HCT116 (cell line): ENCODE data around the gene SFRP4. TPM values are rescaled to one million over a fixed set of nuclear protein-coding genes. Genes with fewer than 3 reads are reported as not detected.

ENCODE experiments used
- ATAC-seq: fragments of 200-7000 bp; cut with Tn5 transposase; 2 replicates; pipeline ENCODE4 v1.9.1; 2020; ENCODE audit warnings: mild to moderate bottlenecking, moderate library complexity
- BruUV-seq: library from RNA; stranded (reverse); fragments of 400-500 nt; replicated peaks from 2 replicates; lab custom pipeline; 2021; lab: Mats Ljungman, UMichigan
- CTCF ChIA-PET: fragments of 300-600 bp; sonication (Branson Sonifier 250); formaldehyde crosslinking; loops from one replicate; lab custom pipeline; 2021; ENCODE audit warnings: antibody characterized with exemption; lab: Charles Lee
- POLR2A ChIA-PET: fragments of 300-600, 350-600 bp; sonication (Branson Sonifier 250); formaldehyde crosslinking; loops from one replicate; lab custom pipeline; 2021; ENCODE audit warnings: antibody characterized with exemption; lab: Charles Lee
- RAD21 ChIA-PET, 2 experiments: fragments of 300-600 bp; sonication (Branson Sonifier 250); formaldehyde crosslinking; loops; one replicate each; lab custom pipeline; 2023; ENCODE audit warnings: low total read pairs in 2 of 2; ENCODE audit not compliant: uncharacterized antibody in 2 of 2, unreplicated experiment in 2 of 2, low non-redundant PET in 1 of 2; lab: Charles Lee
- DNase-seq: peaks from one replicate; pipeline ENCODE4 v3.0.0-alpha.2; 2010; ENCODE audit warnings: low read depth, low spot score
- H2AFZ ChIP-seq: fragments of 200-600 bp; shearing (Covaris generic), sonication (generic); 2 replicates; pipeline ENCODE4 v1.6.1; 2017; ENCODE audit warnings: low read depth, mixed run types, mixed read lengths, antibody characterized with exemption, low read length; ENCODE audit not compliant: poor library complexity, severe bottlenecking
- H3K27ac ChIP-seq: 2 replicates; pipeline ENCODE4 v1.5.1; 2012; ENCODE audit warnings: low read depth, low read length
- H3K27me3 ChIP-seq: fragments of 200-600 bp; sonication (generic); 2 replicates; pipeline ENCODE4 v1.6.1; 2016; ENCODE audit warnings: mixed run types, low read length, mixed read lengths; ENCODE audit not compliant: insufficient read depth
- H3K36me3 ChIP-seq, 2 experiments: fragments of 200-500 bp in 1 of 2; fragments of 200-600 bp in 1 of 2; sonication (Bioruptor generic) in 1 of 2; sonication (generic) in 1 of 2; 2 replicates each; pipeline versions ENCODE4 v1.5.1 to v1.6.1; 2014 to 2016; ENCODE audit warnings: low read length in 2 of 2, inconsistent platforms in 1 of 2, mixed read lengths in 1 of 2, mixed run types in 1 of 2; ENCODE audit not compliant: insufficient read depth in 2 of 2, control insufficient read depth in 1 of 2
- H3K4me1 ChIP-seq, 2 experiments: fragments of 200-600 bp in 1 of 2; sonication (generic) in 1 of 2; 2 replicates each; pipeline versions ENCODE4 v1.5.1 to v1.6.1; 2012 to 2017; ENCODE audit warnings: low read length in 2 of 2, inconsistent platforms in 1 of 2, mild to moderate bottlenecking in 1 of 2, mixed read lengths in 1 of 2, mixed run types in 1 of 2, moderate library complexity in 1 of 2; ENCODE audit not compliant: insufficient read depth in 2 of 2, control insufficient read depth in 1 of 2
- H3K4me2 ChIP-seq: fragments of 200-600 bp; sonication (generic); 2 replicates; pipeline ENCODE4 v1.6.1; 2017; ENCODE audit warnings: mixed run types, low read length, mixed read lengths
- H3K4me3 ChIP-seq, 2 experiments: fragments of 200-600 bp in 1 of 2; sonication (generic) in 1 of 2; replicated peaks in 1 of 2; 2 replicates each; pipeline ENCODE4 v1.5.1; 2011 to 2016; ENCODE audit warnings: low read length in 2 of 2, control low read depth in 1 of 2, low read depth in 1 of 2, mild to moderate bottlenecking in 1 of 2, mixed read lengths in 1 of 2, mixed run types in 1 of 2
- H3K79me2 ChIP-seq: fragments of 200-600 bp; sonication (generic); 2 replicates; pipeline ENCODE4 v1.6.1; 2017; ENCODE audit warnings: mild to moderate bottlenecking, mixed run types, low read length, moderate library complexity, mixed read lengths; ENCODE audit not compliant: insufficient read depth
- H3K9ac ChIP-seq: fragments of 200-600 bp; sonication (generic); 2 replicates; pipeline ENCODE4 v1.6.1; 2016; ENCODE audit warnings: low read length, mixed read lengths
- H3K9me2 ChIP-seq: fragments of 200-600 bp; sonication (generic), shearing (Covaris generic); 2 replicates; pipeline ENCODE4 v1.6.1; 2017; ENCODE audit warnings: mixed run types, mild to moderate bottlenecking, moderate library complexity; ENCODE audit not compliant: insufficient read depth
- H3K9me3 ChIP-seq, 2 experiments: fragments of 200-500 bp in 1 of 2; fragments of 200-600 bp in 1 of 2; sonication (Bioruptor generic) in 1 of 2; sonication (generic) in 1 of 2; 2 replicates each; pipeline ENCODE4 v1.6.1; 2014 to 2017; ENCODE audit warnings: low read length in 2 of 2, mixed read lengths in 2 of 2, inconsistent platforms in 1 of 2, low read depth in 1 of 2, mild to moderate bottlenecking in 1 of 2, mixed run types in 1 of 2, moderate library complexity in 1 of 2; ENCODE audit not compliant: control insufficient read depth in 1 of 2, insufficient read depth in 1 of 2
- H4K20me1 ChIP-seq: fragments of 200-600 bp; sonication (generic), shearing (Covaris generic); 2 replicates; pipeline ENCODE4 v1.6.1; 2017; ENCODE audit warnings: mixed run types, mild to moderate bottlenecking, moderate library complexity; ENCODE audit not compliant: insufficient read depth
- CBX3 ChIP-seq: IDR thresholded peaks from 2 replicates; pipeline ENCODE4 v1.6.1; 2012; ENCODE audit warnings: low read depth
- EGR1 ChIP-seq: IDR thresholded peaks from 2 replicates; pipeline ENCODE4 v1.6.1; 2012; ENCODE audit warnings: low read depth
- ELF1 ChIP-seq: IDR thresholded peaks from 2 replicates; pipeline ENCODE4 v1.6.1; 2012; ENCODE audit warnings: low read depth, borderline replicate concordance
- EZH2 ChIP-seq: fragments of 200-600 bp; sonication (generic); IDR thresholded peaks from 2 replicates; pipeline ENCODE4 v1.6.1; 2017; ENCODE audit warnings: antibody characterized with exemption, mixed run types
- EZH2phosphoT487 ChIP-seq: fragments of 200-600 bp; IDR thresholded peaks from 2 replicates; pipeline ENCODE4 v1.6.1; 2018; ENCODE audit warnings: antibody characterized with exemption, borderline replicate concordance
- JUND ChIP-seq: IDR thresholded peaks from 2 replicates; pipeline ENCODE4 v1.6.1; 2012
- MAX ChIP-seq: IDR thresholded peaks from 2 replicates; pipeline ENCODE4 v1.6.1; 2012
- POLR2A ChIP-seq: IDR thresholded peaks from 2 replicates; pipeline ENCODE4 v1.7.0; 2011; ENCODE audit warnings: borderline replicate concordance; ENCODE audit not compliant: insufficient read depth, insufficient read length; ENCODE audit errors: extremely low read depth
- POLR2AphosphoS5 ChIP-seq: IDR thresholded peaks from 2 replicates; pipeline ENCODE4 v1.6.1; 2011; ENCODE audit warnings: mild to moderate bottlenecking, low read depth, low read length, moderate library complexity
- RAD21 ChIP-seq: IDR thresholded peaks from 2 replicates; pipeline ENCODE4 v1.6.1; 2012; ENCODE audit warnings: low read depth, mild to moderate bottlenecking
- SIN3A ChIP-seq: IDR thresholded peaks from 2 replicates; pipeline ENCODE4 v1.6.1; 2012; ENCODE audit warnings: low read depth
- SP1 ChIP-seq: IDR thresholded peaks from 2 replicates; pipeline ENCODE4 v1.6.1; 2012; ENCODE audit warnings: low read depth
- SRF ChIP-seq: IDR thresholded peaks from 2 replicates; pipeline ENCODE4 v1.6.1; 2012; ENCODE audit warnings: low read depth
- TCF7L2 ChIP-seq: IDR thresholded peaks from 2 replicates; pipeline ENCODE4 v1.7.0; 2011; ENCODE audit warnings: borderline replicate concordance, inconsistent platforms; ENCODE audit not compliant: insufficient read depth, insufficient read length; ENCODE audit errors: extremely low read depth
- YY1 ChIP-seq: IDR thresholded peaks from 2 replicates; pipeline ENCODE4 v1.6.1; 2011; ENCODE audit warnings: low read length, low read depth, moderate library complexity, mild to moderate bottlenecking; ENCODE audit not compliant: insufficient replicate concordance; ENCODE audit errors: extremely low read depth
- ZBTB33 ChIP-seq: IDR thresholded peaks from 2 replicates; pipeline ENCODE4 v1.6.1; 2011; ENCODE audit warnings: mild to moderate bottlenecking, low read length, moderate library complexity; ENCODE audit not compliant: insufficient replicate concordance; ENCODE audit errors: extremely low read depth
- ZNF274 ChIP-seq: fragments of 200-500 bp; sonication (Bioruptor generic); IDR thresholded peaks from 2 replicates; pipeline ENCODE4 v1.6.1; 2014; ENCODE audit warnings: mild to moderate bottlenecking, low read depth, low read length, inconsistent platforms
- intact Hi-C: fragments of 100-400 bp; cut with micrococcal nuclease; formaldehyde crosslinking; loops from 2 replicates; pipeline ENCODE4 v1.10.0; 2022
- total RNA-seq: library from RNA; stranded (reverse); gene quantifications from one replicate; pipeline ENCODE4 v1.2.1, GENCODE V29; 2021; ENCODE audit not compliant: unreplicated experiment
- TF ChIP-seq, protein P1 (sequence below): IDR thresholded peaks from 2 replicates; pipeline ENCODE4 v1.6.1; 2012
- TF ChIP-seq, protein P2 (sequence below), 3 experiments: fragments of 200-600 bp in 1 of 3; sonication (generic) in 1 of 3; IDR thresholded peaks in 2 of 3; conservative IDR thresholded peaks in 1 of 3; 2 replicates each; pipeline ENCODE4 v1.5.1; 2012 to 2017; ENCODE audit warnings: low read depth in 2 of 3, low read length in 2 of 3, antibody characterized with exemption in 1 of 3, borderline replicate concordance in 1 of 3, control low read depth in 1 of 3, mild to moderate bottlenecking in 1 of 3, mixed read lengths in 1 of 3, mixed run types in 1 of 3, moderate library complexity in 1 of 3; ENCODE audit not compliant: insufficient read depth in 1 of 3

SFRP4 gene
- total RNA-seq, 1 experiment from 2014 or later: 0.25 TPM

DNA sequence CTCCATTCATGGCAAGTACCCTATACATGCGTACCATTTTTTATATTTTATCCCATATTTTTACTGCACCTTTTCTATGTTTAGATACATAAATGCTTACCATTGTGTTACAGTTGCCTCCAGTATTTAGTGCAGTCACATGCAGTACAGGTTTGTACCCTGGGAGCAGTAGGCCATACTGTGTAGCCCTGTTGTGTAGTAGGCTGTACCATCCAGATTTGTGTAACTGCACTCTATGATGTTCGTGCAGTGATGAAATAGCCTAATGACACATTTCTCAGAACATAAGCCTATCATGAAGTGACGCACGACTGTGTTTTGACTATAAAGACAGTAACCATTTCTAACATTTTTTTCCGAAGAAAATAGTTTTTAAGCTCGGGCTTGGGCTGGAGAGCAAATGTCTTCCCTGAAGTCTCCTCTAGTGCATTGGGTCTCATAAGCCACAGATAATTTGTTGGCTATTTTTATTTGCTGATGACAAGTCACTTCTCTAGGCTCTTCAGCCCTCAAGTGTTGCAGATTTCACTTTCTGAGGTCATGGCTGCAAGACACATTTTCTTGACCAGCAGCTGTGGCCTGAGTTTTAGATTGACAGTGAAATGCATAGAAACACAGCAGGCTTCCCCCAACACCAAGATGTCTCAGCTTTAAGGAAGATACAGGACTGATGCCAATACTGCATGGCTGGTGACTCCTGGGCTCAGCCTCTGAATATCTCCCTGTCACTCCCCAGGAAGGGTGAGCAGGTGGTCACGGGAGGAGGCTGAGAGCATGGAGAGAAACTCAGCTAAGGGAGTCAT, 30.7 kb upstream of the SFRP4 start:
- no TSS peak for BruUV-seq
- Histone ChIP-seq H3K9me3 (no peaks in the 10 kb centered on the region), H2AFZ (no peak overlapping the region), H3K9me2 (no peaks in the 10 kb centered on the region), H3K9ac (no peak overlapping the region), H3K4me1 (peaks cover 6 to 9% of the 10 kb centered on the region in 2 experiments), H3K36me3 (no peaks in the 10 kb centered on the region), H3K27ac (no peak overlapping the region), H3K27me3 (no peaks in the 10 kb centered on the region), H3K4me3 (no peak overlapping the region), H3K4me2 (no peak overlapping the region), H3K79me2 (peaks cover 7% of the 10 kb centered on the region; the same call in 1 of the 2 replicates), H4K20me1 (no peaks in the 10 kb centered on the region)
- intact Hi-C loops: no loop called here
- ChIA-PET CTCF (no interaction called here), POLR2A (no interaction called here), RAD21 (no interaction called here)
- no peak for DNase-seq
- no peak for ATAC-seq
- TF ChIP-seq ZBTB33: no peak
- no peak for TF ChIP-seq TCF7L2
- no peak for TF ChIP-seq YY1
- TF ChIP-seq CBX3: no peak
- no peak for TF ChIP-seq ZNF274
- TF ChIP-seq EZH2: no peak
- no peak for TF ChIP-seq POLR2AphosphoS5
- no peak for TF ChIP-seq MAX
- no peak for TF ChIP-seq SRF
- TF ChIP-seq RAD21: no peak
- TF ChIP-seq SP1: no peak
- TF ChIP-seq, protein P1, sequence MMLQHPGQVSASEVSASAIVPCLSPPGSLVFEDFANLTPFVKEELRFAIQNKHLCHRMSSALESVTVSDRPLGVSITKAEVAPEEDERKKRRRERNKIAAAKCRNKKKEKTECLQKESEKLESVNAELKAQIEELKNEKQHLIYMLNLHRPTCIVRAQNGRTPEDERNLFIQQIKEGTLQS: no peak
- TF ChIP-seq EGR1: no peak
- no peak for TF ChIP-seq JUND
- TF ChIP-seq, protein P2, sequence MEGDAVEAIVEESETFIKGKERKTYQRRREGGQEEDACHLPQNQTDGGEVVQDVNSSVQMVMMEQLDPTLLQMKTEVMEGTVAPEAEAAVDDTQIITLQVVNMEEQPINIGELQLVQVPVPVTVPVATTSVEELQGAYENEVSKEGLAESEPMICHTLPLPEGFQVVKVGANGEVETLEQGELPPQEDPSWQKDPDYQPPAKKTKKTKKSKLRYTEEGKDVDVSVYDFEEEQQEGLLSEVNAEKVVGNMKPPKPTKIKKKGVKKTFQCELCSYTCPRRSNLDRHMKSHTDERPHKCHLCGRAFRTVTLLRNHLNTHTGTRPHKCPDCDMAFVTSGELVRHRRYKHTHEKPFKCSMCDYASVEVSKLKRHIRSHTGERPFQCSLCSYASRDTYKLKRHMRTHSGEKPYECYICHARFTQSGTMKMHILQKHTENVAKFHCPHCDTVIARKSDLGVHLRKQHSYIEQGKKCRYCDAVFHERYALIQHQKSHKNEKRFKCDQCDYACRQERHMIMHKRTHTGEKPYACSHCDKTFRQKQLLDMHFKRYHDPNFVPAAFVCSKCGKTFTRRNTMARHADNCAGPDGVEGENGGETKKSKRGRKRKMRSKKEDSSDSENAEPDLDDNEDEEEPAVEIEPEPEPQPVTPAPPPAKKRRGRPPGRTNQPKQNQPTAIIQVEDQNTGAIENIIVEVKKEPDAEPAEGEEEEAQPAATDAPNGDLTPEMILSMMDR (IDR thresholded peaks at IDR 0.05 in 2 of 3, conservative IDR thresholded peaks at IDR 0.05 in 1 of 3; ENCODE audit: borderline replicate concordance in 1 of 3, insufficient read depth in 1 of 3, low read depth in 2 of 3, low read length in 2 of 3): no peak
- TF ChIP-seq EZH2phosphoT487: no peak
- TF ChIP-seq SIN3A: no peak
- no peak for TF ChIP-seq ELF1
- no peak for TF ChIP-seq POLR2A
